ENCODE results near the gene ME2.

The ME2 gene

GRCh38 chr18:50861617-50862016 lies 17.3 kb upstream of the ME2 start:
- H3K4me3 ChIP-seq (ENCODE audit: low read depth, low read length): no peak overlapping the region
- TF ChIP-seq, protein P1, sequence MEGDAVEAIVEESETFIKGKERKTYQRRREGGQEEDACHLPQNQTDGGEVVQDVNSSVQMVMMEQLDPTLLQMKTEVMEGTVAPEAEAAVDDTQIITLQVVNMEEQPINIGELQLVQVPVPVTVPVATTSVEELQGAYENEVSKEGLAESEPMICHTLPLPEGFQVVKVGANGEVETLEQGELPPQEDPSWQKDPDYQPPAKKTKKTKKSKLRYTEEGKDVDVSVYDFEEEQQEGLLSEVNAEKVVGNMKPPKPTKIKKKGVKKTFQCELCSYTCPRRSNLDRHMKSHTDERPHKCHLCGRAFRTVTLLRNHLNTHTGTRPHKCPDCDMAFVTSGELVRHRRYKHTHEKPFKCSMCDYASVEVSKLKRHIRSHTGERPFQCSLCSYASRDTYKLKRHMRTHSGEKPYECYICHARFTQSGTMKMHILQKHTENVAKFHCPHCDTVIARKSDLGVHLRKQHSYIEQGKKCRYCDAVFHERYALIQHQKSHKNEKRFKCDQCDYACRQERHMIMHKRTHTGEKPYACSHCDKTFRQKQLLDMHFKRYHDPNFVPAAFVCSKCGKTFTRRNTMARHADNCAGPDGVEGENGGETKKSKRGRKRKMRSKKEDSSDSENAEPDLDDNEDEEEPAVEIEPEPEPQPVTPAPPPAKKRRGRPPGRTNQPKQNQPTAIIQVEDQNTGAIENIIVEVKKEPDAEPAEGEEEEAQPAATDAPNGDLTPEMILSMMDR (IDR thresholded peaks at IDR 0.05; ENCODE audit: control insufficient read depth, extremely low read depth, insufficient read depth): no peak
- DNase-seq (ENCODE audit: low read depth): no peak

DNA sequence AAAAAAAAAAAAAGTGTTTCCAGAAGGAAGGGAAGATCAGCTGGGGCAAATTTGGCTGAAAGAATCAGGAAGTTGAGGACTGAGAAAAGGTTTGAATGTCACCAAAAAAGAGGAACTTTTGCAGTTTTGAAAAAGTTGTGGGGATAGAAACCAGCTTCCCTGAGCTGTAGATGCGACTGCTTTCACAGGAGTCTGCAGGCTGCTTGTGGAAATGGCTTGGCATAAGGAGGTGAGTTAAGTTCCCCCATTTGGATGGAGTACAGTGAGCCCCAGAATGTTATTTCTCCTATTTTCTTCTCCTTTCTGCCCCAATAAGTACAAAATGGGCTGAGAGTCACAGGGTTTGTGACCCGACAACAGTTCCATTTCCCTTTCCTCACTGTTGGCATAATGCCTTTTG lies 16.5 kb upstream of the ME2 start:
- H3K4me3 ChIP-seq (ENCODE audit: low read depth, low read length): no peak overlapping the region
- TF ChIP-seq, protein P1 (IDR thresholded peaks at IDR 0.05; ENCODE audit: control insufficient read depth, extremely low read depth, insufficient read depth): no peak
- no peak for DNase-seq (ENCODE audit: low read depth)

DNA sequence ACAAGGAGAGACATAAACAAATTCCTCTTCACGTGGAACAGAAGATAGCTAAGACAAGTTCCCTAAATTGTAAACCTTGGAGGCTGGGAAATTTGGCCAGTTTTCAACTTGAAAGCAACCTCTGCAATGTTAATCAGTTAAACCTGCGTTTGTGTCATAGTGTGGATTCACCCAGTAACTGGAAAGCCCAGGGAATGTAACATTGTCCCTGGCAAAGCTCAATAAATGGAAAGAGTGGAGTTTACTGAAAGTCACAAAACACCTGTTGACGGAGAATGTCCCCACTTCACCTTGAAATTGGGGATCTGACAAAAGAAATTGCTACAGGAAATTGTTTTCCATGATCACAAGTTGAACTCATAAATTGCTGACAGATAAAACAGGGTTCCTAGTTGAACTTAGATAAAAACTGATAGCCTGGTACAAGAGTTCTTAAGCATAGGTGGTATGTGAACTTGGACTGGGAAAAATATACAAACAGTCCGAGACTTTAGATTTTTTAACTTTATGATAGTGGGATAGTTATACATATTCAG lies 15.0 kb upstream of the ME2 start:
- H3K4me3 ChIP-seq (ENCODE audit: low read depth, low read length): no peak overlapping the region
- TF ChIP-seq, protein P1 (IDR thresholded peaks at IDR 0.05; ENCODE audit: control insufficient read depth, extremely low read depth, insufficient read depth): no peak
- DNase-seq (ENCODE audit: low read depth): no peak

- no peak overlapping the region for H3K4me3 ChIP-seq (ENCODE audit: low read depth, low read length)
- DNase-seq (ENCODE audit: low read depth): no peak
- TF ChIP-seq, protein P1 (IDR thresholded peaks at IDR 0.05; ENCODE audit: control insufficient read depth, extremely low read depth, insufficient read depth): peak; percentile 31
Measured at GRCh38 chr18:50866765-50867164, 12.2 kb upstream of the ME2 start.

GRCh38 chr18:50869150-50869549 lies 9.8 kb upstream of the ME2 start:
- TF ChIP-seq, protein P1 (IDR thresholded peaks at IDR 0.05; ENCODE audit: control insufficient read depth, extremely low read depth, insufficient read depth): no peak
- no peak for DNase-seq (ENCODE audit: low read depth)
- no peak overlapping the region for H3K4me3 ChIP-seq (ENCODE audit: low read depth, low read length)

DNA sequence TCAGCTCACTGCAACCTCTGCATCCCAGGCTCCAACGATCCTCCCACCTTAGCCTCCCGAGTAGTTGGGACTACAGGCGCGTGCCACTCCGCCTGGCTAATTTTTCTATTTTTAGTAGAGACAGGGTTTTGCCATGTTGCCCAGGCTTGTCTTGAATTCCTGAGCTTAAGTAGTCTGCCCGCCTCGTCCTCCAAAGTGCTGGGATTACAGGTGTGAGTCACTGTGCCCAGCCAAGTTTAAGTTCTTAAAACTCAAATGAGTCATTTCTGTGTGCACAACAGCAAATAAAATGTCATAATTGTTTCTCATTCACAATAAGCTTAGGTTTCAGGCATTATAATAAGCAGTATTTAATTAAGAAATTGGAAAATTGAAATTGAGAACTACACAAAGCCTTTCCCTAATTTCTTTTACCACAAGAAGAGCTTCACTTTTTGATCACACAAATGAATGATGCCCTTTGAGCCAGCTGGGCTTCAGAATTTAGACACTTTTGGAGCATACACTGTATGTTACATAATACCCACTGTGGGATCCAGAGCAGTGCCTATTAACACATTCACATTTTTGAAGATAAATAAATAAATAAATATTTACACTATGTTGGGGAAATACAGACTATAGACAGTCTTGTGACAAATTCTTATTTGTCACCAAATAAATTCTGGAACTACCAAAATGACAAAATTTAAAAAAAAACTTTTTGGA lies 8.6 kb upstream of the ME2 start:
- no peak overlapping the region for H3K4me3 ChIP-seq (ENCODE audit: low read depth, low read length)
- TF ChIP-seq, protein P1 (IDR thresholded peaks at IDR 0.05; ENCODE audit: control insufficient read depth, extremely low read depth, insufficient read depth): no peak
- no peak for DNase-seq (ENCODE audit: low read depth)

GRCh38 chr18:50871846-50872245 lies 7.1 kb upstream of the ME2 start:
- DNase-seq (ENCODE audit: low read depth): no peak
- no peak overlapping the region for H3K4me3 ChIP-seq (ENCODE audit: low read depth, low read length)
- TF ChIP-seq, protein P1 (IDR thresholded peaks at IDR 0.05; ENCODE audit: control insufficient read depth, extremely low read depth, insufficient read depth): no peak
